K562 (cell line): ENCODE measurements around the gene LPCAT3. TPM values are rescaled to one million over a fixed set of nuclear protein-coding genes. Genes with fewer than 3 reads are reported as not detected.

Experiments used
- ATAC-seq: fragments of 200-7000 bp; cut with Tn5 transposase; 3 replicates; pipeline ENCODE4 v1.9.1; 2020; ENCODE audit warnings: moderate library complexity
- Bru-seq: library from RNA; stranded (reverse); fragments of 400-500 nt; gene quantifications from one replicate; lab custom pipeline; 2021; lab: Mats Ljungman, UMichigan
- BruChase-seq, 2 experiments: library from RNA; stranded (reverse); fragments of 400-500 nt; gene quantifications; one replicate each; lab custom pipeline; 2021; lab: Mats Ljungman, UMichigan
- BruUV-seq: library from RNA; stranded (reverse); fragments of 400-500 nt; replicated peaks from 2 replicates; lab custom pipeline; 2021; lab: Mats Ljungman, UMichigan
- CTCF ChIA-PET: fragments of 300-600 bp; formaldehyde crosslinking; extraction: SDS; loops from one replicate; lab custom pipeline; 2021; ENCODE audit warnings: low intra/inter-chr PET ratio; lab: Yijun Ruan, JAX
- POLR2A ChIA-PET: fragments of 300-600, 350-650 bp; sonication (Branson Sonifier 250); formaldehyde crosslinking; extraction: SDS; loops from one replicate; lab custom pipeline; 2021; ENCODE audit warnings: antibody characterized with exemption, inconsistent platforms; lab: Yijun Ruan, JAX
- DNase-seq, 4 experiments: peaks; one replicate each; pipeline versions ENCODE4 v3.0.0 to v3.0.0-alpha.2; 2011 to 2018; ENCODE audit warnings: low spot score in 3 of 4, mixed read lengths in 3 of 4; ENCODE audit errors: extremely low read depth in 1 of 4
- FAIRE-seq: peaks from 2 replicates; lab custom pipeline; 2011; peaks lifted over from hg19 to GRCh38; lab: Jason Lieb, UNC
- H2AFZ ChIP-seq: 2 replicates; pipeline ENCODE4 v1.6.0; 2011; ENCODE audit warnings: low read depth, low read length, control low read depth, inconsistent platforms
- H3K27ac ChIP-seq: fragments of 200-600 bp; 3 replicates; pipeline ENCODE4 v1.8.0; 2011; ENCODE audit warnings: low read depth, mild to moderate bottlenecking, control low read depth, inconsistent platforms, low read length, moderate library complexity, mixed read lengths; ENCODE audit errors: extremely low read depth
- H3K27me3 ChIP-seq, 2 experiments: fragments of 300-600 bp in 1 of 2; 2 replicates in 1 of 2; 3 replicates in 1 of 2; pipeline versions ENCODE4 v1.6.0 to v1.8.0; 2011; ENCODE audit warnings: inconsistent platforms in 2 of 2, low read length in 2 of 2, mild to moderate bottlenecking in 1 of 2, mixed read lengths in 1 of 2, moderate library complexity in 1 of 2; ENCODE audit not compliant: control insufficient read depth in 2 of 2, insufficient read depth in 2 of 2
- H3K36me3 ChIP-seq: fragments of 300-600 bp; 3 replicates; pipeline ENCODE4 v1.8.0; 2011; ENCODE audit warnings: mild to moderate bottlenecking, low read length, inconsistent platforms; ENCODE audit not compliant: control insufficient read depth, insufficient read depth
- H3K4me1 ChIP-seq, 2 experiments: fragments of 200-600 bp in 1 of 2; replicated peaks in 1 of 2; 2 replicates in 1 of 2; 3 replicates in 1 of 2; pipeline versions ENCODE4 v1.5.1 to v1.8.0; 2011; ENCODE audit warnings: inconsistent platforms in 2 of 2, low read length in 2 of 2, mild to moderate bottlenecking in 1 of 2, mixed read lengths in 1 of 2, moderate library complexity in 1 of 2; ENCODE audit not compliant: control insufficient read depth in 2 of 2, insufficient read depth in 2 of 2
- H3K4me2 ChIP-seq: 2 replicates; pipeline ENCODE4 v1.6.1; 2011; ENCODE audit warnings: low read length, control low read depth, inconsistent platforms, mixed read lengths; ENCODE audit not compliant: insufficient read depth
- H3K4me3 ChIP-seq: fragments of 200-600 bp; sonication (generic), shearing (Covaris generic); 2 replicates; pipeline ENCODE4 v1.5.1; 2016; ENCODE audit warnings: control low read depth, inconsistent platforms
- H3K79me2 ChIP-seq: fragments of 200-600 bp; 3 replicates; pipeline ENCODE4 v1.8.0; 2011; ENCODE audit warnings: low read length, inconsistent platforms; ENCODE audit not compliant: control insufficient read depth, insufficient read depth
- H3K9ac ChIP-seq, 2 experiments: 2 replicates each; pipeline versions ENCODE4 v1.6.0 to v1.6.1; 2011; ENCODE audit warnings: low read depth in 2 of 2, low read length in 2 of 2, control low read depth in 1 of 2, inconsistent platforms in 1 of 2, mild to moderate bottlenecking in 1 of 2, mixed read lengths in 1 of 2; ENCODE audit not compliant: insufficient read depth in 1 of 2
- H3K9me1 ChIP-seq: one replicate; pipeline ENCODE4 v1.6.0; 2011; ENCODE audit warnings: inconsistent platforms, mild to moderate bottlenecking, low read length, moderate library complexity; ENCODE audit not compliant: control insufficient read depth, insufficient read depth
- H3K9me3 ChIP-seq: replicated peaks from 2 replicates; pipeline ENCODE4 v1.5.1; 2011; ENCODE audit warnings: low read depth, low read length, inconsistent platforms; ENCODE audit not compliant: control insufficient read depth, insufficient read depth
- H4K20me1 ChIP-seq: replicated peaks from 2 replicates; pipeline ENCODE4 v1.6.1; 2011; ENCODE audit warnings: low read length, inconsistent platforms, mixed read lengths; ENCODE audit not compliant: control insufficient read depth, insufficient read depth
- ELF2 ChIP-seq: fragments of 250-450 bp; sonication (Bioruptor Pico); IDR thresholded peaks from 2 replicates; pipeline ENCODE4 v1.5.0; 2021; ENCODE audit warnings: mild to moderate bottlenecking
- EP400 ChIP-seq: fragments of 450-650 bp; IDR thresholded peaks from 2 replicates; pipeline ENCODE4 v1.6.1; 2017; ENCODE audit warnings: antibody characterized with exemption, mild to moderate bottlenecking, moderate library complexity
- JUND ChIP-seq, 2 experiments: IDR thresholded peaks; 2 replicates in 1 of 2; 3 replicates in 1 of 2; pipeline ENCODE4 v1.6.1; 2011; ENCODE audit warnings: borderline replicate concordance in 2 of 2, low read depth in 2 of 2, low read length in 2 of 2, improper control_type of control experiment in 1 of 2, missing biosample characterization in 1 of 2, missing genetic modification characterization in 1 of 2, missing genetic modification reagents in 1 of 2
- KAT2B ChIP-seq: IDR thresholded peaks from one replicate; pipeline ENCODE4 v1.6.1; 2012; ENCODE audit warnings: low read depth, mild to moderate bottlenecking, control low read depth, inconsistent platforms, low read length, moderate library complexity
- MYC ChIP-seq, 2 experiments: fragments of 250-450 bp in 1 of 2; sonication (Bioruptor Pico) in 1 of 2; IDR thresholded peaks; 2 replicates each; pipeline versions ENCODE4 v1.5.1 to v1.6.1; 2012 to 2021; ENCODE audit warnings: low read depth in 2 of 2, borderline replicate concordance in 1 of 2, improper control_type of control experiment in 1 of 2, low read length in 1 of 2, mild to moderate bottlenecking in 1 of 2, moderate library complexity in 1 of 2
- NCOR1 ChIP-seq: fragments of 450-650 bp; IDR thresholded peaks from 2 replicates; pipeline ENCODE4 v1.6.1; 2016; ENCODE audit warnings: mild to moderate bottlenecking, moderate library complexity
- NR1H2 ChIP-seq: sonication (generic); formaldehyde crosslinking; IDR thresholded peaks from 2 replicates; pipeline ENCODE4 v1.4.0; 2020; ENCODE audit warnings: mild to moderate bottlenecking, missing genetic modification reagents
- NR4A1 ChIP-seq, 2 experiments: fragments of 250-450 bp in 1 of 2; fragments of 450-650 bp in 1 of 2; sonication (Bioruptor Pico) in 1 of 2; IDR thresholded peaks; 2 replicates each; pipeline versions ENCODE4 v1.4.0 to v1.6.1; 2016 to 2020; ENCODE audit warnings: mild to moderate bottlenecking in 2 of 2, missing compliant biosample characterization in 1 of 2, missing genetic modification characterization in 1 of 2, moderate library complexity in 1 of 2
- RBM22 ChIP-seq: fragments of 200-400 bp; formaldehyde crosslinking; IDR thresholded peaks from 2 replicates; pipeline ENCODE4 v1.6.1; 2018; ENCODE audit warnings: low read length, low read depth; ENCODE audit not compliant: poor library complexity, severe bottlenecking
- RCOR1 ChIP-seq, 2 experiments: IDR thresholded peaks; 2 replicates each; pipeline ENCODE4 v1.6.1; 2012; ENCODE audit warnings: low read depth in 2 of 2, low read length in 2 of 2, borderline replicate concordance in 1 of 2, improper control_type of control experiment in 1 of 2
- SMC3 ChIP-seq: conservative IDR thresholded peaks from 2 replicates; pipeline ENCODE4 v1.6.1; 2011; ENCODE audit warnings: low read depth, low read length, improper control_type of control experiment; ENCODE audit not compliant: insufficient read depth
- SP2 ChIP-seq: IDR thresholded peaks from 2 replicates; pipeline ENCODE4 v1.6.1; 2011; ENCODE audit warnings: mild to moderate bottlenecking, low read depth, low read length, moderate library complexity; ENCODE audit not compliant: poor library complexity, severe bottlenecking; ENCODE audit errors: extremely low read depth
- TBL1XR1 ChIP-seq, 2 experiments: IDR thresholded peaks; 2 replicates each; pipeline ENCODE4 v1.6.1; 2012; ENCODE audit warnings: improper control_type of control experiment in 2 of 2, low read length in 2 of 2, mild to moderate bottlenecking in 1 of 2
- ZKSCAN8 ChIP-seq: fragments of 200-800 bp; sonication (Bioruptor generic); IDR thresholded peaks from 2 replicates; pipeline ENCODE4 v1.6.1; 2016; ENCODE audit warnings: missing genetic modification characterization, missing compliant biosample characterization
- WGBS: fragments of 100-300 bp; shearing (Covaris generic); methylation state at CpG from one replicate; pipeline ENCODE4 v1.1.6; 2016; ENCODE audit warnings: low coverage, mixed read lengths; ENCODE audit not compliant: insufficient coverage; ENCODE audit errors: missing lambda C conversion rate; 5-methylcytosine and 5-hydroxymethylcytosine counted together
- in situ Hi-C: fragments of 300-500 bp; cut with MboI; formaldehyde crosslinking; loops from 4 replicates; pipeline ENCODE4 v1.15.0; 2018; ENCODE audit warnings: inconsistent platforms, mixed read lengths
- intact Hi-C: fragments of 100-400 bp; cut with micrococcal nuclease; formaldehyde crosslinking; loops from 2 replicates; pipeline ENCODE4 v1.14.2; 2022
- long read RNA-seq, 3 experiments: library from polyadenylated mRNA in 2 of 3; library from RNA in 1 of 3; unstranded in 2 of 3; stranded (forward) in 1 of 3; transcript quantifications; one replicate each; pipeline ENCODE4 v2.0.0, GENCODE V29; 2019 to 2022
- polyA minus RNA-seq, 3 experiments: library from RNA; depleted of rRNA, polyadenylated mRNA; stranded (reverse); fragments of >200 nt; gene quantifications; 2 replicates each; pipeline ENCODE4 v1.2.3, GENCODE V29; 2011
- polyA plus RNA-seq, 8 experiments: library from polyadenylated mRNA; depleted of rRNA in 4 of 8; stranded (reverse) in 5 of 8; unstranded in 3 of 8; fragments of >200 nt; fragmentation: Nextera tagmentation in 2 of 8; fragmentation: Illumina TruSeq in 1 of 8; extraction: Ambion mirVana in 2 of 8; extraction: Trizol in 1 of 8; gene quantifications; 2 replicates each; pipeline versions ENCODE4 v1.2.1 to v1.2.3, GENCODE V29; 2011 to 2014; ENCODE audit warnings: inconsistent platforms in 1 of 8, missing spikeins in 1 of 8
- total RNA-seq, 7 experiments: library from RNA; depleted of rRNA in 6 of 7; stranded (reverse); fragments of >200 nt in 6 of 7; fragmentation: Illumina TruSeq in 2 of 7; extraction: Trizol in 2 of 7; gene quantifications; 2 replicates each; pipeline versions ENCODE4 v1.2.1 to v1.2.3, GENCODE V29; 2011 to 2021; ENCODE audit warnings: low replicate concordance in 1 of 7

LPCAT3 gene
- 98.6 and 135 TPM in 2 replicates for total RNA-seq (2011; cell fraction: chromatin; rRNA removed; ENCODE audit: low replicate concordance)
- total RNA-seq (2011; cell fraction: nucleolus; rRNA removed): 109 and 111 TPM in 2 replicates
- 113 and 115 TPM in 2 replicates for total RNA-seq (2011; cell fraction: nucleoplasm; rRNA removed)
- total RNA-seq (2014; rRNA removed): 14.3 and 17.4 TPM in 2 replicates
- total RNA-seq (2014; rRNA removed; fragmentation: Illumina TruSeq; extraction: Trizol): 22.2 and 22.4 TPM in 2 replicates
- total RNA-seq (2015; rRNA removed; fragmentation: Illumina TruSeq; extraction: Trizol): 23.0 and 25.3 TPM in 2 replicates
- 31.1 and 32.5 TPM in 2 replicates for total RNA-seq (2021)
- polyA plus RNA-seq (2011; rRNA removed): 47.0 and 52.5 TPM in 2 replicates
- polyA plus RNA-seq (2011; cell fraction: cytosol; rRNA removed): 49.0 and 53.0 TPM in 2 replicates
- 54.2 and 55.4 TPM in 2 replicates for polyA plus RNA-seq (2011; cell fraction: nucleus; rRNA removed)
- 22.1 and 29.4 TPM in 2 replicates for polyA plus RNA-seq (2012)
- 40.3 and 44.3 TPM in 2 replicates for polyA plus RNA-seq (2014; fragmentation: Illumina TruSeq; extraction: Trizol)
- 1 to 10 TPM; 4.9 to 5.6 TPM for polyA plus RNA-seq (2014; fragmentation: Nextera tagmentation; extraction: Ambion mirVana)
- 27.4 and 34.7 TPM in 2 replicates for polyA plus RNA-seq (2014; rRNA removed)
- 41.0 and 52.4 TPM in 2 replicates for polyA minus RNA-seq (2011; rRNA and poly(A)+ RNA removed)
- 21.6 and 22.0 TPM in 2 replicates for polyA minus RNA-seq (2011; cell fraction: cytosol; rRNA and poly(A)+ RNA removed)
- 19.3 and 28.1 TPM in 2 replicates for polyA minus RNA-seq (2011; cell fraction: nucleus; rRNA and poly(A)+ RNA removed)
- Bru-seq, nascent RNA: percentile 69 among the genes with signal in this experiment
- percentile 66 among the genes with signal in this experiment for BruChase-seq, experiment 1, labeled RNA remaining after a 2-hour chase
- BruChase-seq, experiment 2, labeled RNA remaining after a 6-hour chase: percentile 67 among the genes with signal in this experiment
- long read RNA-seq, experiment 1, transcript LPCAT3-201 (13 exons, 2,268 nt): major isoform, 42 of 79 reads
- long read RNA-seq, experiment 1, partial matches to known transcripts: 17 of 79 reads
- long read RNA-seq, experiment 1, other reads (novel, unspliced or antisense): 20 of 79 reads
- long read RNA-seq, experiment 2, partial matches to known transcripts: 10 of 44 reads
- long read RNA-seq, experiment 2, other reads (novel, unspliced or antisense): 34 of 44 reads
- long read RNA-seq, experiment 3, transcript LPCAT3-201 (13 exons, 2,268 nt): major isoform, 28 of 36 reads
- long read RNA-seq, experiment 3, partial matches to known transcripts: 2 of 36 reads
- long read RNA-seq, experiment 3, other reads (novel, unspliced or antisense): 6 of 36 reads

- Histone ChIP-seq H4K20me1 (peaks cover 4% of the 10 kb centered on the region; the same call in 1 of the 2 replicates), H3K4me2 (peak within 1 kb of the TSS; percentile 93), H3K4me3 (peak within 1 kb of the TSS; percentile 85), H2AFZ (peak within 1 kb of the TSS; percentile 85), H3K79me2 (peaks cover 37% of the 10 kb centered on the region), H3K27ac (peak within 1 kb of the TSS; percentile 84), H3K4me1 (peaks cover 5 to 24% of the 10 kb centered on the region in 2 experiments; a peak in 4 of 5 replicates), H3K9ac (peak within 1 kb of the TSS; percentile 70 to 94), H3K27me3 (no peaks in the 10 kb centered on the region), H3K9me1 (no peaks in the 10 kb centered on the region), H3K9me3 (no peaks in the 10 kb centered on the region), H3K36me3 (peaks cover 12% of the 10 kb centered on the region; the same call in 2 of the 3 replicates)
- in situ Hi-C loops: no loop called here
- ATAC-seq (peak; percentile 97), DNase-seq (peak; percentile 91 to 95 (median 92)), FAIRE-seq (peak; percentile 89)
- WGBS: 3% methylated on average over 21 of the region's 77 CpGs
- no TSS peak for BruUV-seq
- intact Hi-C loops: loop anchor here (5.0 kb wide), 1 partner anchor 46 kb away; the partner anchor contains the start of genes EMG1 and PHB2
- POLR2A ChIA-PET: interaction anchor here (0.6 to 1.9 kb wide), 6 partner anchors 40 to 100 kb away, joined by 3 to 5 read pairs (median 4); no protein-coding TSS in a partner anchor
- CTCF ChIA-PET: interaction anchor here (0.6 to 1.4 kb wide), 5 partner anchors 16 to 81 kb away, joined by 3 to 8 read pairs (median 3); no protein-coding TSS in a partner anchor
- TF ChIP-seq MYC (IDR thresholded peaks at IDR 0.05; ENCODE audit: low read depth, low read length) (peak; percentile 42), MYC (CRISPR knock-in tag; IDR thresholded peaks at IDR 0.05; ENCODE audit: borderline replicate concordance, low read depth) (no peak), ELF2 (CRISPR knock-in tag) (0 out of 2 replicates have a peak, but pooled peaks have one; percentile 18), TBL1XR1 (IDR thresholded peaks at IDR 0.05; ENCODE audit: low read length in 2 of 2) (peak; percentile 60 to 64; a peak in 2 of 4 replicates), SMC3 (0 out of 2 replicates have a peak, but pooled peaks have one; percentile 24), JUND (IDR thresholded peaks at IDR 0.05; ENCODE audit: borderline replicate concordance, low read depth, low read length) (peak; percentile 32; the same call in 1 of the 2 replicates), JUND (tag; IDR thresholded peaks at IDR 0.05; ENCODE audit: borderline replicate concordance, low read depth, low read length) (no peak; the same call in 2 of the 3 replicates), NR4A1 (CRISPR knock-in tag; IDR thresholded peaks at IDR 0.05) (no peak), NR4A1 (tag; IDR thresholded peaks at IDR 0.05) (no peak), RBM22 (no peak), EP400 (0 out of 2 replicates have a peak, but pooled peaks have one; percentile 36), NR1H2 (CRISPR knock-in tag) (peak; percentile 100), NCOR1 (peak; percentile 95), KAT2B (no peak), RCOR1 (IDR thresholded peaks at IDR 0.05; ENCODE audit: borderline replicate concordance in 1 of 2, low read depth in 2 of 2, low read length in 2 of 2) (peak in 1 of 2 experiments; percentile 32; a peak in 1 of 4 replicates), ZKSCAN8 (CRISPR knock-in tag) (no peak), SP2 (peak; percentile 40)
Observed at GRCh38 chr12:7018350-7019042, at the start of gene LPCAT3. LPCAT3 (minus strand) TSS chr12:7018476; CDS start chr12:7018424, 52 bp downstream.
